H1 (cell line): ENCODE measurements around the gene ASCC1. TPM values are rescaled to one million over a fixed set of nuclear protein-coding genes. Genes with fewer than 3 reads are reported as not detected.

Experiments used
- CTCF ChIA-PET: fragments of 300-600 bp; sonication (Branson Sonifier 250); formaldehyde crosslinking; loops from one replicate; lab custom pipeline; 2021; ENCODE audit not compliant: partially characterized antibody; lab: Charles Lee
- POLR2A ChIA-PET: fragments of 300-600 bp; sonication (Branson Sonifier 250); formaldehyde crosslinking; loops from one replicate; lab custom pipeline; 2021; ENCODE audit warnings: inconsistent platforms; ENCODE audit not compliant: partially characterized antibody; lab: Charles Lee
- DNase-seq, 2 experiments: peaks; one replicate each; pipeline versions ENCODE4 v3.0.0 to v3.0.0-alpha.2; 2010 to 2022; ENCODE audit warnings: low spot score in 2 of 2, low read depth in 1 of 2, mixed read lengths in 1 of 2
- FAIRE-seq: peaks from 2 replicates; lab custom pipeline; 2011; peaks lifted over from hg19 to GRCh38; lab: Jason Lieb, UNC
- H2AFZ ChIP-seq: 2 replicates; pipeline ENCODE4 v1.8.1; 2012; ENCODE audit warnings: low read length, inconsistent platforms
- H2AK5ac ChIP-seq: 2 replicates; pipeline ENCODE4 v1.6.1; 2013; ENCODE audit warnings: low read depth, low read length
- H2BK120ac ChIP-seq: replicated peaks from 2 replicates; pipeline ENCODE3; 2013; ENCODE audit warnings: low read depth, low read length, inconsistent platforms
- H2BK12ac ChIP-seq: 2 replicates; pipeline ENCODE4 v1.6.1; 2013; ENCODE audit warnings: low read depth, low read length
- H2BK15ac ChIP-seq: 2 replicates; pipeline ENCODE4 v1.6.1; 2013; ENCODE audit warnings: low read length
- H2BK20ac ChIP-seq: 2 replicates; pipeline ENCODE4 v1.6.1; 2013; ENCODE audit warnings: low read length
- H2BK5ac ChIP-seq: 2 replicates; pipeline ENCODE4 v1.6.1; 2013; ENCODE audit warnings: low read depth, low read length
- H3K14ac ChIP-seq: 2 replicates; pipeline ENCODE4 v1.6.1; 2013; ENCODE audit warnings: inconsistent platforms; ENCODE audit not compliant: insufficient read length
- H3K18ac ChIP-seq: 2 replicates; pipeline ENCODE4 v1.6.1; 2013; ENCODE audit warnings: low read length; ENCODE audit errors: extremely low read depth
- H3K23ac ChIP-seq: 2 replicates; pipeline ENCODE4 v1.6.1; 2013; ENCODE audit warnings: inconsistent platforms; ENCODE audit not compliant: insufficient read length
- H3K23me2 ChIP-seq: 2 replicates; pipeline ENCODE4 v1.6.1; 2013; ENCODE audit warnings: low read depth, low read length
- H3K27ac ChIP-seq: 2 replicates; pipeline ENCODE4 v1.6.1; 2011; ENCODE audit warnings: low read depth, low read length, inconsistent platforms
- H3K27me3 ChIP-seq, 4 experiments: replicated peaks in 1 of 4; 1 replicate in 1 of 4; 2 replicates in 3 of 4; pipeline versions ENCODE4 v1.6.1 to v1.8.1; 2011 to 2013; ENCODE audit warnings: low read length in 3 of 4, mild to moderate bottlenecking in 3 of 4, inconsistent platforms in 2 of 4, mixed read lengths in 2 of 4, moderate library complexity in 1 of 4; ENCODE audit not compliant: control insufficient read depth in 3 of 4, insufficient read depth in 3 of 4; ENCODE audit errors: extremely low read depth in 1 of 4
- H3K36me3 ChIP-seq, 4 experiments: 2 replicates each; pipeline versions ENCODE4 v1.6.1 to v1.8.1; 2011 to 2013; ENCODE audit warnings: mild to moderate bottlenecking in 4 of 4, low read length in 3 of 4, moderate library complexity in 2 of 4, control low read depth in 1 of 4, inconsistent platforms in 1 of 4; ENCODE audit not compliant: insufficient read depth in 4 of 4, control insufficient read depth in 2 of 4
- H3K4ac ChIP-seq: replicated peaks from 2 replicates; pipeline ENCODE3; 2013; ENCODE audit warnings: low read length, low read depth, mixed read lengths, inconsistent platforms; ENCODE audit not compliant: insufficient read length
- H3K4me1 ChIP-seq, 4 experiments: replicated peaks in 1 of 4; 1 replicate in 1 of 4; 2 replicates in 3 of 4; pipeline versions ENCODE4 v1.6.1 to v1.8.1; 2011 to 2013; ENCODE audit warnings: low read length in 3 of 4, inconsistent platforms in 2 of 4, mixed read lengths in 1 of 4; ENCODE audit not compliant: insufficient read depth in 4 of 4, control insufficient read depth in 3 of 4
- H3K4me2 ChIP-seq, 2 experiments: 2 replicates each; pipeline versions ENCODE4 v1.6.1 to v1.8.1; 2011 to 2013; ENCODE audit warnings: low read depth in 2 of 2, low read length in 2 of 2, control low read depth in 1 of 2, inconsistent platforms in 1 of 2, mild to moderate bottlenecking in 1 of 2; ENCODE audit not compliant: insufficient read depth in 1 of 2
- H3K4me3 ChIP-seq, 4 experiments: fragments of 200-600, 300-600 bp in 1 of 4; sonication (generic), shearing (Covaris generic), sonication (Bioruptor Twin) in 1 of 4; 2 replicates each; pipeline versions ENCODE4 v1.5.1 to v1.8.1; 2011 to 2016; ENCODE audit warnings: low read length in 4 of 4, low read depth in 3 of 4, control low read depth in 2 of 4, inconsistent platforms in 2 of 4, mild to moderate bottlenecking in 2 of 4, mixed read lengths in 1 of 4, moderate library complexity in 1 of 4; ENCODE audit not compliant: insufficient read depth in 2 of 4; ENCODE audit errors: extremely low read depth in 1 of 4
- H3K56ac ChIP-seq: replicated peaks from 2 replicates; pipeline ENCODE3; 2013; ENCODE audit warnings: low read depth, mild to moderate bottlenecking, mixed read lengths, low read length, inconsistent platforms; ENCODE audit not compliant: insufficient read length
- H3K79me1 ChIP-seq: 2 replicates; pipeline ENCODE4 v1.6.1; 2013; ENCODE audit warnings: low read depth, low read length, control low read depth
- H3K79me2 ChIP-seq, 2 experiments: 2 replicates each; pipeline versions ENCODE4 v1.6.1 to v1.8.1; 2012 to 2013; ENCODE audit warnings: low read length in 2 of 2, mild to moderate bottlenecking in 2 of 2, inconsistent platforms in 1 of 2; ENCODE audit not compliant: insufficient read depth in 2 of 2, control insufficient read depth in 1 of 2
- H3K9ac ChIP-seq, 4 experiments: replicated peaks in 1 of 4; 1 replicate in 1 of 4; 2 replicates in 3 of 4; pipeline versions ENCODE4 v1.6.1 to v1.8.1; 2011 to 2013; ENCODE audit warnings: low read depth in 3 of 4, low read length in 3 of 4, control low read depth in 2 of 4, mild to moderate bottlenecking in 2 of 4, moderate library complexity in 2 of 4, inconsistent platforms in 1 of 4; ENCODE audit errors: extremely low read depth in 1 of 4
- H3K9me3 ChIP-seq, 2 experiments: 2 replicates each; pipeline versions ENCODE4 v1.6.1 to v1.8.1; 2012 to 2013; ENCODE audit warnings: mild to moderate bottlenecking in 2 of 2, moderate library complexity in 2 of 2, control low read depth in 1 of 2, inconsistent platforms in 1 of 2, low read depth in 1 of 2, low read length in 1 of 2, mixed read lengths in 1 of 2; ENCODE audit not compliant: insufficient read depth in 2 of 2
- H4K20me1 ChIP-seq, 2 experiments: replicated peaks in 1 of 2; 2 replicates each; pipeline versions ENCODE3 to v1.8.1; 2011 to 2013; ENCODE audit warnings: inconsistent platforms in 2 of 2, low read length in 2 of 2, mild to moderate bottlenecking in 1 of 2; ENCODE audit not compliant: insufficient read depth in 2 of 2, control insufficient read depth in 1 of 2
- H4K5ac ChIP-seq: 2 replicates; pipeline ENCODE4 v1.6.1; 2013; ENCODE audit warnings: low read length, low read depth, mixed read lengths, inconsistent platforms; ENCODE audit not compliant: insufficient read length
- H4K8ac ChIP-seq: 2 replicates; pipeline ENCODE4 v1.8.0; 2013; ENCODE audit warnings: mild to moderate bottlenecking, moderate library complexity, low read length, inconsistent platforms; ENCODE audit not compliant: insufficient read depth; ENCODE audit errors: extremely low read depth
- H4K91ac ChIP-seq: replicated peaks from 2 replicates; pipeline ENCODE3; 2013; ENCODE audit warnings: low read length, mixed read lengths, inconsistent platforms; ENCODE audit not compliant: insufficient read length
- CHD1 ChIP-seq: IDR thresholded peaks from 2 replicates; pipeline ENCODE4 v1.6.1; 2012; ENCODE audit warnings: low read depth, low read length, improper control_type of control experiment
- PHF8 ChIP-seq: fragments of 200-600 bp; sonication (generic); conservative IDR thresholded peaks from 2 replicates; pipeline ENCODE4 v1.7.1; 2012; ENCODE audit warnings: low read depth, mild to moderate bottlenecking, inconsistent platforms, low read length, moderate library complexity
- POU5F1 ChIP-seq: IDR thresholded peaks from 2 replicates; pipeline ENCODE4 v1.6.1; 2011; ENCODE audit warnings: low read depth, mild to moderate bottlenecking, low read length, moderate library complexity
- RNF2 ChIP-seq: fragments of 200-900, 300-1000 bp; sonication (generic); IDR thresholded peaks from 2 replicates; pipeline ENCODE4 v1.7.1; 2016; ENCODE audit warnings: borderline replicate concordance, low read depth, mild to moderate bottlenecking, antibody characterized with exemption, low read length; ENCODE audit not compliant: poor library complexity, severe bottlenecking; ENCODE audit errors: missing control alignments
- TAF1 ChIP-seq: IDR thresholded peaks from 2 replicates; pipeline ENCODE4 v1.6.1; 2011; ENCODE audit warnings: mild to moderate bottlenecking, low read depth, low read length
- TCF12 ChIP-seq: IDR thresholded peaks from 2 replicates; pipeline ENCODE4 v1.6.1; 2011; ENCODE audit warnings: low read depth, mild to moderate bottlenecking, low read length
- ZNF274 ChIP-seq: IDR thresholded peaks from 2 replicates; pipeline ENCODE4 v1.7.0; 2012; ENCODE audit warnings: low read length, borderline replicate concordance; ENCODE audit errors: extremely low read depth
- WGBS, 2 experiments: shearing (Covaris generic) in 1 of 2; methylation state at CpG; one replicate each; pipeline versions ENCODE4 v1.1.6 to v1.1.7; 2013 to 2015; ENCODE audit warnings: low lambda C conversion rate in 2 of 2, mixed read lengths in 2 of 2, inconsistent platforms in 1 of 2, low coverage in 1 of 2, missing lambda C conversion rate in 1 of 2; ENCODE audit not compliant: insufficient replicate concordance in 2 of 2, insufficient coverage in 1 of 2, insufficient read length in 1 of 2; ENCODE audit errors: extremely low coverage in 1 of 2, missing lambda C conversion rate in 1 of 2; 5-methylcytosine and 5-hydroxymethylcytosine counted together
- polyA plus RNA-seq, 7 experiments: library from polyadenylated mRNA; depleted of rRNA in 3 of 7; stranded (reverse) in 5 of 7; unstranded in 2 of 7; fragments of >200 nt in 5 of 7; fragments of 200-250 nt in 2 of 7; gene quantifications; 1 replicate in 5 of 7; 2 replicates in 1 of 7; 4 replicates in 1 of 7; pipeline versions ENCODE4 v1.2.1 to v1.2.3, GENCODE V29; 2011 to 2013; ENCODE audit warnings: missing spikeins in 2 of 7, mixed read lengths in 2 of 7
- total RNA-seq: library from RNA; stranded (reverse); fragmentation: NEBNext Ultra II Directional; extraction: Animal tissue kit (Norgen Biotek cat#: 25700); gene quantifications from 2 replicates; pipeline ENCODE4 v1.2.1, GENCODE V29; 2021
- TF ChIP-seq, protein P1 (sequence below): IDR thresholded peaks from 2 replicates; pipeline ENCODE4 v1.6.1; 2011; ENCODE audit warnings: low read length, improper control_type of control experiment
- TF ChIP-seq, protein P2 (sequence below): IDR thresholded peaks from 2 replicates; pipeline ENCODE4 v1.6.1; 2012; ENCODE audit warnings: low read length, inconsistent platforms

Gene ASCC1
- total and polyA plus RNA-seq, 2 of the 8 experiments (the other 6 are each of a cell fraction or from before 2014, with no cell fraction given), result 25.6 to 35.8 TPM

DNA sequence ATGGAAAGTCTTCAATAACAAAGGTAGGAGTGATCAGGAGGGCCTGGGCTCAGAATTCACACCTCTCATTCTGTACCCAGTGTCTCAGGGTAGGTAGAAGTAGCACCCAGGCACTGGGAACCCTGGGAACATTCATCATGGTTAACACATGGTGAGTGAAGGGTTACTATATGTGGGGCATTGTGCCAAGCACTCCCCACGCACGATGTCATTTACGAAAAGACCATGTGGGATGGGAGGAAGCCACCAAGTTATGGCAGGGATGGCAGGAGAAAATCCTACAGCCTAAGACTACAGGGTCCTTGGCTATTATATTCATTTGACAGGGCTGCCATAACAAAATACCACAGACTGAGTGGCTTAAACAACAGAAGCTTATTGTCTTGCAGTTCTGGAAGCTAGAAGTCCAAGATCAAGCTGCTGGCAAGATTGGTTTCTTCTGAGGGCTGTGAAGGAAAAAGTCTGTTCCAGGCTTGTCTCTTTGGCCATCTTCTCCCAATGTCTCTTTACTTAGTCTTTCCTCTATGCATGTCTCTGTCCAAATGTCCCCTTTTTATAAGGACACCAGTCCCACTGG, 30.0 kb upstream of the ASCC1 start:
- Histone ChIP-seq H2BK120ac (no peak overlapping the region), H2AK5ac (no peak overlapping the region), H3K9me3 (no peaks in the 10 kb centered on the region), H4K8ac (no peak overlapping the region), H2BK15ac (no peak overlapping the region), H3K36me3 (no peaks in the 10 kb centered on the region), H4K20me1 (no peaks in the 10 kb centered on the region), H3K23me2 (no peaks in the 10 kb centered on the region), H2BK5ac (no peak overlapping the region), H3K18ac (no peak overlapping the region), H3K4me1 (peaks cover 8 to 14% (median 12%) of the 10 kb centered on the region in 4 experiments), H4K5ac (no peak overlapping the region), H2AFZ (no peak overlapping the region), H2BK20ac (no peak overlapping the region), H3K4ac (no peak overlapping the region), H3K79me1 (no peaks in the 10 kb centered on the region), H3K27ac (no peak overlapping the region), H4K91ac (no peak overlapping the region), H3K56ac (no peak overlapping the region), H3K4me3 (no peak overlapping the region), H3K79me2 (no peaks in the 10 kb centered on the region), H3K23ac (no peak overlapping the region), H3K27me3 (no peaks in the 10 kb centered on the region; a peak in 1 of 7 replicates), H3K4me2 (no peak overlapping the region), H3K14ac (no peak overlapping the region), H3K9ac (no peak overlapping the region), H2BK12ac (no peak overlapping the region)
- FAIRE-seq, result no peak
- ChIA-PET POLR2A (interaction anchor here (1.2 to 24.2 kb wide), 5 partner anchors 9 to 30 kb away, joined by 3 to 673 read pairs (median 4); partner anchors contain the start of gene DDIT4), CTCF (interaction anchor here (1.3 to 2.3 kb wide), 4 partner anchors 10 to 30 kb away, joined by 4 to 9 read pairs (median 6); partner anchors contain the start of gene DDIT4)
- no peak for TF ChIP-seq ZNF274
- TF ChIP-seq PHF8, result no peak
- TF ChIP-seq RNF2, result no peak
- TF ChIP-seq TCF12, result no peak
- TF ChIP-seq POU5F1, result no peak
- TF ChIP-seq, protein P1, sequence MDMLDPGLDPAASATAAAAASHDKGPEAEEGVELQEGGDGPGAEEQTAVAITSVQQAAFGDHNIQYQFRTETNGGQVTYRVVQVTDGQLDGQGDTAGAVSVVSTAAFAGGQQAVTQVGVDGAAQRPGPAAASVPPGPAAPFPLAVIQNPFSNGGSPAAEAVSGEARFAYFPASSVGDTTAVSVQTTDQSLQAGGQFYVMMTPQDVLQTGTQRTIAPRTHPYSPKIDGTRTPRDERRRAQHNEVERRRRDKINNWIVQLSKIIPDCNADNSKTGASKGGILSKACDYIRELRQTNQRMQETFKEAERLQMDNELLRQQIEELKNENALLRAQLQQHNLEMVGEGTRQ, result no peak
- TF ChIP-seq CHD1, result no peak
- TF ChIP-seq, protein P2, sequence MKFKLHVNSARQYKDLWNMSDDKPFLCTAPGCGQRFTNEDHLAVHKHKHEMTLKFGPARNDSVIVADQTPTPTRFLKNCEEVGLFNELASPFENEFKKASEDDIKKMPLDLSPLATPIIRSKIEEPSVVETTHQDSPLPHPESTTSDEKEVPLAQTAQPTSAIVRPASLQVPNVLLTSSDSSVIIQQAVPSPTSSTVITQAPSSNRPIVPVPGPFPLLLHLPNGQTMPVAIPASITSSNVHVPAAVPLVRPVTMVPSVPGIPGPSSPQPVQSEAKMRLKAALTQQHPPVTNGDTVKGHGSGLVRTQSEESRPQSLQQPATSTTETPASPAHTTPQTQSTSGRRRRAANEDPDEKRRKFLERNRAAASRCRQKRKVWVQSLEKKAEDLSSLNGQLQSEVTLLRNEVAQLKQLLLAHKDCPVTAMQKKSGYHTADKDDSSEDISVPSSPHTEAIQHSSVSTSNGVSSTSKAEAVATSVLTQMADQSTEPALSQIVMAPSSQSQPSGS, result no peak
- no peak for TF ChIP-seq TAF1
- WGBS, 2 experiments, result 90% methylated on average over 3 of the region's 3 CpGs; no CpG with 5 or more reads in 1 of the 2 experiments
- no peak for DNase-seq
